Pulmonary artery endothelial cell (primary cell): ENCODE data around the gene JAKMIP3. TPM values are rescaled to one million over a fixed set of nuclear protein-coding genes. Genes with fewer than 3 reads are reported as not detected.
"Not testable (repeated sequence)": the region's sequence is repeated elsewhere in the genome, so short reads cannot be mapped to it uniquely, and the experiment has no call there.

ENCODE experiments used
- DNase-seq: peaks from one replicate; pipeline ENCODE4 v3.0.0-alpha.2; 2011; ENCODE audit warnings: low read depth, low spot score
- total RNA-seq: library from RNA; depleted of rRNA; stranded (reverse); fragments of >200 nt; gene quantifications from 2 replicates; pipeline ENCODE4 v1.2.3, GENCODE V29; 2014

JAKMIP3 gene
- total RNA-seq, 1 donor from 2014 or later: 0.07 TPM

GRCh38 chr10:132064082-132064755, 1.5 kb upstream of the JAKMIP3 start:
- DNase-seq: no peak

GRCh38 chr10:132064771-132065437, 842 bp upstream of the JAKMIP3 start:
- no peak for DNase-seq

- DNase-seq: no peak
Observed at GRCh38 chr10:132066186-132066585, 440 bp downstream of the JAKMIP3 start.

GRCh38 chr10:132066812-132067211, 1.1 kb downstream of the JAKMIP3 start:
- DNase-seq: no peak

- DNase-seq: no peak
Observed at GRCh38 chr10:132068431-132069121, 2.8 kb downstream of the JAKMIP3 start.

GRCh38 chr10:132069122-132069848, 3.5 kb downstream of the JAKMIP3 start:
- no peak for DNase-seq

GRCh38 chr10:132069849-132070182, 4.1 kb downstream of the JAKMIP3 start:
- DNase-seq: no peak

- no peak for DNase-seq
Observed at GRCh38 chr10:132070724-132071123, 5.0 kb downstream of the JAKMIP3 start.

- no peak for DNase-seq
Observed at GRCh38 chr10:132071667-132072066, 5.9 kb downstream of the JAKMIP3 start.

- no peak for DNase-seq
Observed at GRCh38 chr10:132075909-132076577, 10.3 kb downstream of the JAKMIP3 start.

GRCh38 chr10:132076578-132077081, 10.9 kb downstream of the JAKMIP3 start:
- DNase-seq: no peak

GRCh38 chr10:132077091-132077490, 11.3 kb downstream of the JAKMIP3 start:
- DNase-seq: no peak

- DNase-seq: no peak
Observed at GRCh38 chr10:132078746-132079345, 13.1 kb downstream of the JAKMIP3 start.

- not testable (repeated sequence) for DNase-seq
Observed at GRCh38 chr10:132084384-132084783, 18.6 kb downstream of the JAKMIP3 start.

- DNase-seq: not testable (repeated sequence)
Observed at GRCh38 chr10:132093236-132093635, 27.5 kb downstream of the JAKMIP3 start.

GRCh38 chr10:132094581-132095234, 29.0 kb downstream of the JAKMIP3 start:
- DNase-seq: no peak

GRCh38 chr10:132095403-132096113, 29.8 kb downstream of the JAKMIP3 start:
- no peak for DNase-seq

GRCh38 chr10:132096223-132096622, 30.5 kb downstream of the JAKMIP3 start:
- no peak for DNase-seq

- DNase-seq: no peak
Observed at GRCh38 chr10:132096863-132097478, 31.2 kb downstream of the JAKMIP3 start.
